ENCODE results near the gene PLK2.
A peak's percentile ranks its signal among the peaks of the same experiment; 100 is the strongest.

PLK2 gene

GRCh38 chr5:58460002-58460731 is at the start of gene PLK2:
Gene PLK2, minus strand, starts transcription at chr5:58460086. Its CDS starts 127 bp downstream, at chr5:58459959.
- DNase-seq (ENCODE audit: low read depth in 2 of 2, low spot score in 1 of 2), result peak; percentile 85 to 88

DNA sequence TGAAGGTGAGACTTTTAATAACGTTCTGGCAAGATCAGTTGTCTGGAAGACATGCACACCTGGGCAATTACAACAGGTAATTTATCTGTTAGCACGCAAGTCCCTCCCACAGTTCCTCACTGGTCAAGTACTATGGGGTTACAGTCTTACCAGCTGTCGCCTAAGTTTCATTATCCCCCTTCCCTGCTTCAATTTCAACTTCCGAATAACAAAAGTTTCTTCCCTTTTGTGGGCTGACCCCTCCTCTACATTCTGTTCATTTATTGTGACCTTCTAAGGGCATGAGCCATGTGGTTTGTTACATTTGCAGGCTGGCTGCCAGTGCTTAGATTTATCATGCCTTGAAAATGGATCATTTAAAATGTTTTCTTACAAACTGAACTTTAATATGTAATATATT is 47.8 kb upstream of the PLK2 start:
- DNase-seq (ENCODE audit: low read depth in 2 of 2, low spot score in 1 of 2), result no peak

- DNase-seq (ENCODE audit: low read depth in 2 of 2, low spot score in 1 of 2), result no peak
These were observed 46.2 kb upstream of the PLK2 start for GRCh38 chr5:58505971-58506640.

DNA sequence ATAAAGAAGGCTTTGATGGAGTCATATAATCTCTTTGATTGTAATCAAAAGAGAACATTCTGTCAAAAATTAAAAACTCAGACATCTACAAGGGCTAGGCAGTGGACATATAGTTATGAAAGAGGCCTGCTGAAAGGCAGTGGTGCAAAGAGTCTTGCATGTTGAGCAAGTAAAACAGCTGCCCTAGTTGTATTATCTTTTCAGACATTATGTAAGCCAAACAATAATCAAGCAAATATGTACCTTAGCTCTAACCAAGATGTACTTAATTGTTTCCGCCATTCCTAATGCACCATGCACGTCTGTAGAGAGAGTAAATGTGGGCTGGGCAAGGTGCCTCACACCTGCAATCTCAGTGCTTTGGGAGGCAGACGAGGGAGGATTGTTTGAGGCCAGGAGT is 45.6 kb upstream of the PLK2 start:
- DNase-seq (ENCODE audit: low read depth in 2 of 2, low spot score in 1 of 2), result no peak

- DNase-seq (ENCODE audit: low read depth in 2 of 2, low spot score in 1 of 2), result no peak
These were observed 44.9 kb upstream of the PLK2 start for GRCh38 chr5:58504766-58505165.

GRCh38 chr5:58503390-58504046 is 43.6 kb upstream of the PLK2 start:
- DNase-seq (ENCODE audit: low read depth in 2 of 2, low spot score in 1 of 2), result no peak

DNA sequence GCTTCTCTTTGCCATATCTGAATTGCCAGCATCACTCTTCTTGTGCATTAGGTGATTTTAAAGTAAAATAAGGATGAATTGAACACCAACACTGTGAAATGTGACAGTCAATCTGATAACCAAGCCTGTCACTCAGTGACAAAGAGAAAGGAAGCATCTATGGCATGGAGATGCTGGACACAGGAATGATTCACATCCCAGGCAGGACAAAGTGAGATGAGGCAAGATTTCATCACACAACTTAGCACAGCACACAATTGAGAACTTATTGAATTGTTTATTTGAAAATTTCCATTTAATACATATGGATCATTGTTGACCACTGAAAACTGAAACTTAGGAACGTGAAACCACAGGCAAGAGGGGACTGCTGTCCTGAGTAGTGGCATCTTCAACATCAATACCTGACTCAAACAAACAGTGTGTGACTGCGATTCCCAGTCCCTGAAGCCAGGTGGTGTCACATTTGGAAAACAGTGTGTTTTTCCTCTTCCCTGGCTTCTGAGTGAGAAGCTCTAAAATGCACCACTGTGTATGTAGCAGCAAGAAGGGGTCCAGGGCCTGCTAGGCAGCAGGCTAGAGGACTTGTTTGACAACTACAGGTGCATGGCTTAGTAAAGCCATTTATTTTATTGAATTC is 42.0 kb upstream of the PLK2 start:
- DNase-seq (ENCODE audit: low read depth in 2 of 2, low spot score in 1 of 2), result no peak

DNA sequence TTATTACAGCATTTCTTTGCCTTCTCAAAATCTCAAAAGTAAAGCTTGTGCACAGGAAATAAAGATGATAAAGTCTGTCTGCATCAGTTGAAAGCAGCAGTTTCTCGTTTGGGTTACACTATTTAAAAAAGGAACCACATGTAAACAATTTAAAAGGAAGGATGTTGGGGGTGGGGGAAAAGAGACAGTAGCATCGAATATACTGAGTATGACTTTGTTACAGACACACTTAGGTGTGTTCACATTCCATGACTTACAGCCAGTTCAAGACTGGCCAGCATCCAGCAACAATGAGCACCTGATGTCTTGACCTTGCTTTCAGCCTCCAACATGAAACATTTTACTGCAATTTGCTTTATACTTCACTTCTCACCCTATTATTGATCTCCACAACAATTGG is 40.1 kb upstream of the PLK2 start:
- DNase-seq (ENCODE audit: low read depth in 2 of 2, low spot score in 1 of 2), result no peak

- no peak for DNase-seq (ENCODE audit: low read depth in 2 of 2, low spot score in 1 of 2)
These were observed 39.3 kb upstream of the PLK2 start for GRCh38 chr5:58499231-58499630.

GRCh38 chr5:58498340-58498942 is 38.6 kb upstream of the PLK2 start:
- no peak for DNase-seq (ENCODE audit: low read depth in 2 of 2, low spot score in 1 of 2)

- DNase-seq (ENCODE audit: low read depth in 2 of 2, low spot score in 1 of 2), result no peak
These were observed 38.0 kb upstream of the PLK2 start for GRCh38 chr5:58497921-58498320.

GRCh38 chr5:58497386-58497785 is 37.5 kb upstream of the PLK2 start:
- no peak for DNase-seq (ENCODE audit: low read depth in 2 of 2, low spot score in 1 of 2)

DNA sequence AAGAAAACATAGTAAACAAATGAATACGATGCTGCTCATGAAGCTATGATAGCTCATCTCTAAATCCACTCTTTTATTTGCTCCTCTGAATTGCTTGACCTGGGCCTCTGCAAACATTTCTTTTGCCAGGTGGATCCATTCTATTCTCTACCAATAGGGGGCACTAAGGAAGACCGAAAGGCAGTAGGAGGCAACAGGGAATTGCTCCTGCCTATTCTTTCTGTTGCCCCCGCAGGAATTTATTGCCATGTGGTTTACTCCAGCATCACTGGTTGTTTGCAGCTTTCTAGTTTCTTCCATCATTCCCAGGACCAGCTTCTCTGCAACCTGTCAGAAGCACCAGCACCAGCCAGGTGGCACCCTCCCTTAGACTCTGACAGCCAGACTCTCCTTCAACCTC is 36.6 kb upstream of the PLK2 start:
- no peak for DNase-seq (ENCODE audit: low read depth in 2 of 2, low spot score in 1 of 2)

DNA sequence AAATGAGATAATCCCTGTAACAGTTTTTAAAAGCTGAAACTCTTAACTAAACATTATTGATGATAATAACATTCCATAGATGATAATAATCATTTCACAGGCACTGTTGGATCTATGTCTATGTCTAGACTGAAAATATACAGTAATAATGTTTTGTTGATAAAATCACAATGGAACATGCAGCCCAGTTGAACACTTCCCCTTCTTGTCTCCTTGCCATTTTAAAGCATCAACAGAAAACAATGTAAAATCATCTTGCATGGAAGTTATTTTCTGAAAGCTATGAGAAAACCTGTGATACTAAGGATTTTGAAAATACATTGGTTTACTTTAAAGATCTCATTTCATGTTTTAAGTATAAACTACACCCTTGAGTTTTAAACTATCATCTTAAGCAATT is 33.3 kb upstream of the PLK2 start:
- no peak for DNase-seq (ENCODE audit: low read depth in 2 of 2, low spot score in 1 of 2)

- no peak for DNase-seq (ENCODE audit: low read depth in 2 of 2, low spot score in 1 of 2)
These were observed 31.5 kb upstream of the PLK2 start, which contains the start of gene GAPT for GRCh38 chr5:58491216-58491892. Gene GAPT, plus strand, starts transcription at chr5:58491435. Its CDS starts 3,102 bp downstream, at chr5:58494537.

DNA sequence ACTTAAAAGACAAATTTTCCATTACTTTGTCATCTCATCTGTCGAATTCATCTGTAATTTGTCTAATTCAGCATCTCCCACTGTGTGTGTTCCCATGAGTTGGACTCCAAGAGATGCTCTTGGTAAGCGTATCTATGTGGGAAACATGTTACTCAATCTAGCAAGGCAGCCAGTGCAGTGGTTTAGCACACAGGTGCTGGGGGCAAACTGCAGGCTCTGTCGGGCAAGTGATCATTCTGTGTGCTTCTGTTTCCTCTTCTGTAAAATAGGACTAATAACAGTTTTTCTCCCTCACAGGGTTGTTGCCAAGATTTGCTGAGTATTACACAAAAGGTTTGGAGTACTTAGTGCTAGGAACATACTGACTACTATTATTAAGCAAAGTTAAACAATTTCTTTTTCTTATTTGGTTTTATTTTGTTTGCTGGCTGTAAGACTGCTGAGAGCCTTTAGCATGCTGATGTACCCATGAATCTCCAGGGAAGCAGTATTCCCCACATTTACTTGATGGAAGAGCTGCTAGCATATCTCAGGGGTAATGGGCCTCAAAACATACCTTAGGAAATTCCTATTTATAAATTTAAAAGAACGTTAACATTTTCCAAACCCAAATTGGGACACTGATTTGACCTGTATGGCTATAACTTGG is 30.6 kb upstream of the PLK2 start:
- no peak for DNase-seq (ENCODE audit: low read depth in 2 of 2, low spot score in 1 of 2)

GRCh38 chr5:58486290-58486689 is 26.4 kb upstream of the PLK2 start:
- DNase-seq (ENCODE audit: low read depth in 2 of 2, low spot score in 1 of 2), result no peak

- no peak for DNase-seq (ENCODE audit: low read depth in 2 of 2, low spot score in 1 of 2)
These were observed 24.6 kb upstream of the PLK2 start for GRCh38 chr5:58484505-58484904.

- no peak for DNase-seq (ENCODE audit: low read depth in 2 of 2, low spot score in 1 of 2)
These were observed 22.6 kb upstream of the PLK2 start for GRCh38 chr5:58482536-58482935.

- DNase-seq (ENCODE audit: low read depth in 2 of 2, low spot score in 1 of 2), result no peak
These were observed 21.9 kb upstream of the PLK2 start for GRCh38 chr5:58481828-58482227.

Data from stimulated activated CD8-positive, alpha-beta memory T cell treated with anti-CD3 and anti-CD28 coated beads, Interleukin-4, amount 100 ng/mL, for 1 hour (primary cell).